Regular cardiac myocyte (primary cell): ENCODE data around the gene BMAL2. TPM values are rescaled to one million over a fixed set of nuclear protein-coding genes. Genes with fewer than 3 reads are reported as not detected.

Experiments used
- total RNA-seq: library from RNA; depleted of rRNA; stranded (reverse); fragments of >200 nt; gene quantifications from 2 replicates; pipeline ENCODE4 v1.2.3, GENCODE V29; 2014

BMAL2 gene
- 29.9 and 80.3 TPM in 2 replicates for total RNA-seq

GRCh38 chr12:27332714-27333402 is at the start of gene BMAL2:
BMAL2 (plus strand) TSS chr12:27332836; CDS start chr12:27333073, 237 bp downstream.

Other genes with a start within 250 kb of the BMAL2 start
- gene STK38L, start 88.5 kb upstream of the BMAL2 start, total RNA-seq, result 25.7 and 56.4 TPM in 2 replicates
- not detected in 2 replicates for gene SMCO2, start 113.9 kb downstream of the BMAL2 start, total RNA-seq
- gene PPFIBP1, start 191.4 kb downstream of the BMAL2 start, total RNA-seq, result 112 and 171 TPM in 2 replicates